ENCODE measurements around the gene CA10.

CA10 gene

GRCh38 chr17:51840688-51841087 is 317.8 kb downstream of the CA10 start:
- Histone ChIP-seq H3K4me3 (ENCODE audit: low read length, poor library complexity, severe bottlenecking) (no peak overlapping the region), H3F3A (ENCODE audit: low read depth) (no peaks in the 10 kb centered on the region), H3K4me1 (ENCODE audit: insufficient read depth, low read length, poor library complexity, severe bottlenecking) (no peaks in the 10 kb centered on the region), H3K79me2 (ENCODE audit: insufficient read depth, low read length) (no peaks in the 10 kb centered on the region), H4K20me1 (ENCODE audit: insufficient read depth, low read length, poor library complexity, severe bottlenecking) (no peaks in the 10 kb centered on the region), H3K27me3 (ENCODE audit: insufficient read depth, low read length, poor library complexity, severe bottlenecking) (no peaks in the 10 kb centered on the region), H3K4me2 (ENCODE audit: low read depth, low read length, poor library complexity, severe bottlenecking) (no peak overlapping the region), H3K36me3 (ENCODE audit: insufficient read depth, low read length) (no peaks in the 10 kb centered on the region), H3K9me2 (replicated peaks; ENCODE audit: low read depth, low read length) (no peaks in the 10 kb centered on the region), H3K9ac (ENCODE audit: low read depth, low read length, poor library complexity, severe bottlenecking) (no peak overlapping the region), H3K9me3 (ENCODE audit: insufficient read depth, low read depth, low read length) (no peaks in the 10 kb centered on the region), H2AFZ (ENCODE audit: low read length) (no peak overlapping the region)
- TF ChIP-seq CTCF (conservative IDR thresholded peaks at IDR 0.05; ENCODE audit: low read length) (no peak), EZH2phosphoT487 (IDR thresholded peaks at IDR 0.05; ENCODE audit: borderline replicate concordance) (no peak)

GRCh38 chr17:51833620-51834019 is 324.9 kb downstream of the CA10 start:
- H3K4me2 ChIP-seq (ENCODE audit: low read depth, low read length, poor library complexity, severe bottlenecking), result no peak overlapping the region
- H3K36me3 ChIP-seq (ENCODE audit: insufficient read depth, low read length), result no peaks in the 10 kb centered on the region
- TF ChIP-seq EZH2phosphoT487 (IDR thresholded peaks at IDR 0.05; ENCODE audit: borderline replicate concordance) (no peak), CTCF (conservative IDR thresholded peaks at IDR 0.05; ENCODE audit: low read length) (no peak)
- H3K9me3 ChIP-seq (ENCODE audit: insufficient read depth, low read depth, low read length), result no peaks in the 10 kb centered on the region
- no peaks in the 10 kb centered on the region for H4K20me1 ChIP-seq (ENCODE audit: insufficient read depth, low read length, poor library complexity, severe bottlenecking)
- H2AFZ ChIP-seq (ENCODE audit: low read length), result no peak overlapping the region
- H3K9me2 ChIP-seq (replicated peaks; ENCODE audit: low read depth, low read length), result no peaks in the 10 kb centered on the region
- no peaks in the 10 kb centered on the region for H3F3A ChIP-seq (ENCODE audit: low read depth)
- H3K4me1 ChIP-seq (ENCODE audit: insufficient read depth, low read length, poor library complexity, severe bottlenecking), result no peaks in the 10 kb centered on the region
- no peaks in the 10 kb centered on the region for H3K27me3 ChIP-seq (ENCODE audit: insufficient read depth, low read length, poor library complexity, severe bottlenecking)
- no peak overlapping the region for H3K4me3 ChIP-seq (ENCODE audit: low read length, poor library complexity, severe bottlenecking)
- H3K79me2 ChIP-seq (ENCODE audit: insufficient read depth, low read length), result no peaks in the 10 kb centered on the region
- H3K9ac ChIP-seq (ENCODE audit: low read depth, low read length, poor library complexity, severe bottlenecking), result no peak overlapping the region

GRCh38 chr17:51833045-51833444 is 325.5 kb downstream of the CA10 start:
- H3K4me2 ChIP-seq (ENCODE audit: low read depth, low read length, poor library complexity, severe bottlenecking), result no peak overlapping the region
- no peaks in the 10 kb centered on the region for H3K36me3 ChIP-seq (ENCODE audit: insufficient read depth, low read length)
- no peaks in the 10 kb centered on the region for H3K9me2 ChIP-seq (replicated peaks; ENCODE audit: low read depth, low read length)
- no peaks in the 10 kb centered on the region for H3K4me1 ChIP-seq (ENCODE audit: insufficient read depth, low read length, poor library complexity, severe bottlenecking)
- no peak overlapping the region for H2AFZ ChIP-seq (ENCODE audit: low read length)
- H3K4me3 ChIP-seq (ENCODE audit: low read length, poor library complexity, severe bottlenecking), result no peak overlapping the region
- no peaks in the 10 kb centered on the region for H3K9me3 ChIP-seq (ENCODE audit: insufficient read depth, low read depth, low read length)
- H3F3A ChIP-seq (ENCODE audit: low read depth), result no peaks in the 10 kb centered on the region
- H3K27me3 ChIP-seq (ENCODE audit: insufficient read depth, low read length, poor library complexity, severe bottlenecking), result no peaks in the 10 kb centered on the region
- no peaks in the 10 kb centered on the region for H3K79me2 ChIP-seq (ENCODE audit: insufficient read depth, low read length)
- H4K20me1 ChIP-seq (ENCODE audit: insufficient read depth, low read length, poor library complexity, severe bottlenecking), result no peaks in the 10 kb centered on the region
- TF ChIP-seq EZH2phosphoT487 (IDR thresholded peaks at IDR 0.05; ENCODE audit: borderline replicate concordance), result no peak
- TF ChIP-seq CTCF (conservative IDR thresholded peaks at IDR 0.05; ENCODE audit: low read length), result no peak
- no peak overlapping the region for H3K9ac ChIP-seq (ENCODE audit: low read depth, low read length, poor library complexity, severe bottlenecking)
